22Rv1 (cell line): ENCODE results near the gene TPRG1.

Experiments used
- H3K27ac ChIP-seq: fragments of 450-650 bp; 2 replicates; pipeline ENCODE4 v1.5.1; 2017
- CTCF ChIP-seq: fragments of 450-650 bp; IDR thresholded peaks from 2 replicates; pipeline ENCODE4 v1.5.1; 2017; ENCODE audit warnings: mild to moderate bottlenecking
- ZFX ChIP-seq: fragments of 450-650 bp; IDR thresholded peaks from 2 replicates; pipeline ENCODE4 v1.6.1; 2017; ENCODE audit warnings: antibody characterized with exemption, borderline replicate concordance

The TPRG1 gene

GRCh38 chr3:189239616-189240015, 67.8 kb downstream of the TPRG1 start:
- no peak overlapping the region for H3K27ac ChIP-seq
- no peak for TF ChIP-seq CTCF
- TF ChIP-seq ZFX: no peak

GRCh38 chr3:189249987-189250386, 78.2 kb downstream of the TPRG1 start:
- TF ChIP-seq CTCF: no peak
- TF ChIP-seq ZFX: no peak

GRCh38 chr3:189258261-189258660, 86.5 kb downstream of the TPRG1 start:
- H3K27ac ChIP-seq: no peak overlapping the region
- TF ChIP-seq CTCF (no peak), ZFX (no peak)

More at GRCh38 chr3:189249987-189250386, 78.2 kb downstream of the TPRG1 start:
- no peak overlapping the region for H3K27ac ChIP-seq

GRCh38 chr3:189260556-189261493, 89.1 kb downstream of the TPRG1 start:
- no peak overlapping the region for H3K27ac ChIP-seq
- TF ChIP-seq CTCF: no peak
- no peak for TF ChIP-seq ZFX

GRCh38 chr3:189262746-189263145, 91.0 kb downstream of the TPRG1 start:
- no peak overlapping the region for H3K27ac ChIP-seq
- TF ChIP-seq CTCF (no peak), ZFX (no peak)

GRCh38 chr3:189267981-189268613, 96.3 kb downstream of the TPRG1 start:
- no peak overlapping the region for H3K27ac ChIP-seq
- TF ChIP-seq ZFX (no peak), CTCF (peak; percentile 62)

- no peak overlapping the region for H3K27ac ChIP-seq
- TF ChIP-seq CTCF (no peak), ZFX (no peak)
Observed at GRCh38 chr3:189269365-189269764, 97.6 kb downstream of the TPRG1 start.
